Measurements from ENCODE around the gene MFSD11. TPM values are rescaled to one million over a fixed set of nuclear protein-coding genes. Genes with fewer than 3 reads are reported as not detected.

MFSD11 gene
- total and polyA plus RNA-seq, 2 of the 8 experiments (the other 6 are each of a cell fraction or from before 2014, with no cell fraction given), result 17.7 to 19.8 TPM

- TF ChIP-seq RBBP5 (IDR thresholded peaks at IDR 0.05; ENCODE audit: borderline replicate concordance, low read depth, low read length) (no peak), RNF2 (IDR thresholded peaks at IDR 0.05; ENCODE audit: borderline replicate concordance, low read depth, low read length, missing control alignments, poor library complexity, severe bottlenecking) (no peak), KDM4A (IDR thresholded peaks at IDR 0.05; ENCODE audit: low read depth, low read length, severe bottlenecking) (no peak), CBX5 (IDR thresholded peaks at IDR 0.05; ENCODE audit: low read depth, low read length) (no peak), SRF (IDR thresholded peaks at IDR 0.05; ENCODE audit: low read depth, low read length) (no peak), HDAC2 (IDR thresholded peaks at IDR 0.05; ENCODE audit: borderline replicate concordance in 1 of 2, low read depth in 2 of 2, low read length in 2 of 2) (no peak)
Observed at GRCh38 chr17:76752006-76752405, 14.1 kb downstream of the MFSD11 start (continued).
